Measurements from ENCODE around the gene SDK2. TPM values are rescaled to one million over a fixed set of nuclear protein-coding genes. Genes with fewer than 3 reads are reported as not detected.

SDK2 gene
- total RNA-seq, 2 donors from 2014 or later = 16.5 to 26.3 TPM

DNA sequence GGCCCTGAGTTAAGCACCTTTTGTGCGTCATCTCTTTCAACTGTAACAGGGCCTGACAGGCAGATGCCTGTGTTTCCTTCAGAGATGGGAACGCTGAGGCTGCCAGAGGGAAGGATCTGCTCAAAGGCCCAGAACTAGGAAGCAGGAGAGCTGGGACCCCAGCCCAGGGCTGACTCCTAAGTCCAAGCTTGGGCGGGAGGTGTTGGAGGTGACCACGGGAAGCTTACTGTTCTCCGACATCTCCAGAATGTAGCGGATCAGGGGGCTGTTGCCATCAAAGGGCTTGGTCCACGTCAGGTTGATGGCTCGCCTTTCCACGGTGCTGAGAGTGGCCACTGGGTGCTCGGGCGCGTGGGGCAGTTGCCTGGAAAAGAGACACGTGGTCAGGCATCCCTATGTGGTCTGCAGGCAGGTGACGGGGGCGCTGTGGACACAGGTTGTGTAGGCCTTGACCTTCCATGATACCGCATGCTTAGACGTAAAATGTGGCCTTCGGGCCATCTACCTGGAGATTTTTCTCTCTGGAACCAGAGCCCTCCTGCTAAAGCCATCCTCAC lies 221.0 kb downstream of the SDK2 start:
- Histone ChIP-seq H3K36me3 (no peaks in the 10 kb centered on the region), H3K4me1 (replicated peaks) (no peaks in the 10 kb centered on the region), H3K27ac (no peak overlapping the region), H3K27me3 (replicated peaks; ENCODE audit: insufficient read depth) (no peaks in the 10 kb centered on the region), H3K9me3 (no peaks in the 10 kb centered on the region), H3K4me3 (no peak overlapping the region)
- 92% methylated on average over 18 of the region's 18 CpGs for WGBS
- TF ChIP-seq, protein P1, sequence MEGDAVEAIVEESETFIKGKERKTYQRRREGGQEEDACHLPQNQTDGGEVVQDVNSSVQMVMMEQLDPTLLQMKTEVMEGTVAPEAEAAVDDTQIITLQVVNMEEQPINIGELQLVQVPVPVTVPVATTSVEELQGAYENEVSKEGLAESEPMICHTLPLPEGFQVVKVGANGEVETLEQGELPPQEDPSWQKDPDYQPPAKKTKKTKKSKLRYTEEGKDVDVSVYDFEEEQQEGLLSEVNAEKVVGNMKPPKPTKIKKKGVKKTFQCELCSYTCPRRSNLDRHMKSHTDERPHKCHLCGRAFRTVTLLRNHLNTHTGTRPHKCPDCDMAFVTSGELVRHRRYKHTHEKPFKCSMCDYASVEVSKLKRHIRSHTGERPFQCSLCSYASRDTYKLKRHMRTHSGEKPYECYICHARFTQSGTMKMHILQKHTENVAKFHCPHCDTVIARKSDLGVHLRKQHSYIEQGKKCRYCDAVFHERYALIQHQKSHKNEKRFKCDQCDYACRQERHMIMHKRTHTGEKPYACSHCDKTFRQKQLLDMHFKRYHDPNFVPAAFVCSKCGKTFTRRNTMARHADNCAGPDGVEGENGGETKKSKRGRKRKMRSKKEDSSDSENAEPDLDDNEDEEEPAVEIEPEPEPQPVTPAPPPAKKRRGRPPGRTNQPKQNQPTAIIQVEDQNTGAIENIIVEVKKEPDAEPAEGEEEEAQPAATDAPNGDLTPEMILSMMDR (IDR thresholded peaks at IDR 0.05) = no peak
- TF ChIP-seq POLR2A (IDR thresholded peaks at IDR 0.05) (no peak), POLR2AphosphoS5 (IDR thresholded peaks at IDR 0.05) (no peak)
- DNase-seq (ENCODE audit: low spot score) = no peak
- intact Hi-C loops (cut with DNase I) = no loop called here

DNA sequence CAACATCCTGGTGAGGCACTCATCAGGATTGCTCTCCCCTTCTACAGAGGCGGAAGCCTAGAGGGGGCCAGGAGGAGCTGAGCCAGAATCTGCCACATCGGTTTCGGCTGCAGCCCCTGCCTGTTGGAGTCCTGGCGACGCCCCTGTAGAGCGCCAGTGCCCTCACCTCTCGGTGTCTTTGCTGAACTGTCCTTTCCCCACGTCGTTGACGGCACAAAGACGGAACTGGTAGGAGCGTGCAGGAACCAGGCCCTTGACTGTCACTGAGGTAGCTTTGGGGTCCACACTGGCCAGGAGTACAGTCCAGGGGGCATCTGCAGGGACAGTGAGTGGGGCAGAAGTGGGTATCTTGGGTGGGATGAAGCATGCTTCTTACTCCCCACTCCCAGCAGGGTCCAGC lies 222.1 kb downstream of the SDK2 start:
- TF ChIP-seq POLR2A (IDR thresholded peaks at IDR 0.05) (no peak), POLR2AphosphoS5 (IDR thresholded peaks at IDR 0.05) (no peak)
- TF ChIP-seq, protein P1 (IDR thresholded peaks at IDR 0.05) = no peak
- Histone ChIP-seq H3K27ac (no peak overlapping the region), H3K4me1 (replicated peaks) (no peaks in the 10 kb centered on the region), H3K4me3 (no peak overlapping the region), H3K9me3 (no peaks in the 10 kb centered on the region), H3K27me3 (replicated peaks; ENCODE audit: insufficient read depth) (no peaks in the 10 kb centered on the region), H3K36me3 (no peaks in the 10 kb centered on the region)
- WGBS = 96% methylated on average over 12 of the region's 12 CpGs
- intact Hi-C loops (cut with DNase I) = no loop called here
- no peak for DNase-seq (ENCODE audit: low spot score)

GRCh38 chr17:73420897-73421296 lies 223.3 kb downstream of the SDK2 start:
- Histone ChIP-seq H3K27me3 (replicated peaks; ENCODE audit: insufficient read depth) (no peaks in the 10 kb centered on the region), H3K4me3 (no peak overlapping the region), H3K9me3 (no peaks in the 10 kb centered on the region), H3K36me3 (no peaks in the 10 kb centered on the region), H3K4me1 (replicated peaks) (no peaks in the 10 kb centered on the region), H3K27ac (no peak overlapping the region)
- 83% methylated on average over 9 of the region's 9 CpGs for WGBS
- no peak for TF ChIP-seq POLR2AphosphoS5 (IDR thresholded peaks at IDR 0.05)
- TF ChIP-seq, protein P1 (IDR thresholded peaks at IDR 0.05) = no peak
- TF ChIP-seq POLR2A (IDR thresholded peaks at IDR 0.05) = no peak
- no peak for DNase-seq (ENCODE audit: low spot score)
- intact Hi-C loops (cut with DNase I) = no loop called here

DNA sequence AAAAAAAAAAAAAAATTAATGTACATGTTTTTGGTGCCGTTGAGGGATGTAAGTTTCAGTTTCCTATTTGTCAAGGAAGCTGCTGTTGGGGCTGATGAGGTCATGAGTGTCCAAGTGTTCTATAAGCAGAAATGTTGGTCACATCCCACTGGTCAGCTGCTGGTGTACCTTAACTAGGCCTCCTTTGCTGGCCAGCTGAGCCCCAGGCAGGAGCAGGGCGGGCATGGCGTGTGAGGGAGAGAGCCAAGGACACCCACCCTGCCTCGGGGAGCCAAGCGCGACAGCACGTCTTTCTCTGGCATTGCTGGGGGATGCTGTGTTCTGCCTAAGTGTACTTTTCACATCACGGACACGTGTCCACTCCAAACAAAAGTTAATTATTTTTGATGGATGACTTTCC lies 224.4 kb downstream of the SDK2 start:
- 72% methylated on average over 9 of the region's 9 CpGs for WGBS
- no peaks in the 10 kb centered on the region for H3K4me1 ChIP-seq (replicated peaks)
- H3K9me3 ChIP-seq = no peaks in the 10 kb centered on the region
- H3K27me3 ChIP-seq (replicated peaks; ENCODE audit: insufficient read depth) = no peaks in the 10 kb centered on the region
- TF ChIP-seq POLR2AphosphoS5 (IDR thresholded peaks at IDR 0.05) = no peak
- TF ChIP-seq POLR2A (IDR thresholded peaks at IDR 0.05) = no peak
- TF ChIP-seq, protein P1 (IDR thresholded peaks at IDR 0.05) = no peak
- H3K4me3 ChIP-seq = no peak overlapping the region
- no peaks in the 10 kb centered on the region for H3K36me3 ChIP-seq
- no peak overlapping the region for H3K27ac ChIP-seq
- no peak for DNase-seq (ENCODE audit: low spot score)
- intact Hi-C loops (cut with DNase I) = no loop called here

DNA sequence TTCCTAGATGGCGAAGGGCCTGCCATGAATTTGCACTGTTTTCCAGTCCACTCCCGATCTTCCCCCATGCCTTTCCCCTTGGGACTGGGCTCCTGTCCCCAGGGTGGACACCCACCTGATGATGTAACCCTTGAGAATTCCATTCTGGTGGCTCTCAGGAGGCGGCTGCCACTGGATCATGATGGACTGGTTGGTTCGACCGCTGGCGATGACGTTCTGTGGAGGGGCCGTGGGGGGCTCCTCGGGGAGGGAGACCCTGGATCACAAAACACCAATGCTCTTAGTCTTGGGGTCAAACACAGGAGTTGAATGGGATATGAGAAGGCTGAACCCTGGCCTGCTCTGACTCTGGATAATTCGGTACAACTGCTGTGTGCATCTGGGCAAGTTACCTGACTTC lies 225.2 kb downstream of the SDK2 start:
- no peak overlapping the region for H3K4me3 ChIP-seq
- no peaks in the 10 kb centered on the region for H3K27me3 ChIP-seq (replicated peaks; ENCODE audit: insufficient read depth)
- intact Hi-C loops (cut with DNase I) = no loop called here
- no peak for DNase-seq (ENCODE audit: low spot score)
- TF ChIP-seq, protein P1 (IDR thresholded peaks at IDR 0.05) = no peak
- H3K4me1 ChIP-seq (replicated peaks) = no peaks in the 10 kb centered on the region
- H3K9me3 ChIP-seq = no peaks in the 10 kb centered on the region
- H3K36me3 ChIP-seq = no peaks in the 10 kb centered on the region
- H3K27ac ChIP-seq = no peak overlapping the region
- WGBS = 97% methylated on average over 10 of the region's 10 CpGs

Measured in prostate gland (tissue), 2 donors.